NCI-H345 (cell line): ENCODE data around the gene CIAPIN1.

Experiments
- DNase-seq: peaks from one replicate; lab custom pipeline; 2025; lab: John Stamatoyannopoulos, UW

The CIAPIN1 gene

GRCh38 chr16:57447186-57447962 lies at the start of gene CIAPIN1, which contains the start of gene COQ9:
Gene CIAPIN1, minus strand, starts transcription at chr16:57447385. Its CDS starts 6,457 bp downstream, at chr16:57440928.
Gene COQ9, plus strand, starts transcription at chr16:57447479. Its CDS starts 27 bp downstream, at chr16:57447506.
- DNase-seq, result peak; percentile 89

- DNase-seq, result no peak
These were observed 46.6 kb upstream of the CIAPIN1 start for GRCh38 chr16:57493767-57494166.

GRCh38 chr16:57489229-57489628 lies 42.0 kb upstream of the CIAPIN1 start:
- no peak for DNase-seq

- DNase-seq, result no peak
These were observed 40.0 kb upstream of the CIAPIN1 start for GRCh38 chr16:57486858-57487834.

- peak; percentile 44 for DNase-seq
These were observed 39.0 kb upstream of the CIAPIN1 start, which contains the start of gene DOK4 for GRCh38 chr16:57485916-57486857. Gene DOK4, minus strand, starts transcription at chr16:57486493. Its CDS starts 6,986 bp downstream, at chr16:57479507.

GRCh38 chr16:57485091-57485915 lies 38.1 kb upstream of the CIAPIN1 start:
- no peak for DNase-seq

- DNase-seq, result no peak
These were observed 37.4 kb upstream of the CIAPIN1 start for GRCh38 chr16:57484515-57485005.

GRCh38 chr16:57483725-57484514 lies 36.7 kb upstream of the CIAPIN1 start:
- DNase-seq, result no peak

GRCh38 chr16:57482845-57483545 lies 35.8 kb upstream of the CIAPIN1 start:
- no peak for DNase-seq

- DNase-seq, result no peak
These were observed 34.2 kb upstream of the CIAPIN1 start for GRCh38 chr16:57481421-57481820.

GRCh38 chr16:57480754-57481230 lies 33.6 kb upstream of the CIAPIN1 start:
- DNase-seq, result no peak

GRCh38 chr16:57479976-57480753 lies 33.0 kb upstream of the CIAPIN1 start:
- DNase-seq, result no peak

GRCh38 chr16:57479205-57479975 lies 32.2 kb upstream of the CIAPIN1 start:
- no peak for DNase-seq

GRCh38 chr16:57478396-57479204 lies 31.4 kb upstream of the CIAPIN1 start:
- DNase-seq, result no peak

- DNase-seq, result peak; percentile 45
These were observed 30.5 kb upstream of the CIAPIN1 start for GRCh38 chr16:57477531-57478202.
